ENCODE measurements around the gene SLC12A9.
A peak's percentile ranks its signal among the peaks of the same experiment; 100 is the strongest.

Gene SLC12A9

DNA sequence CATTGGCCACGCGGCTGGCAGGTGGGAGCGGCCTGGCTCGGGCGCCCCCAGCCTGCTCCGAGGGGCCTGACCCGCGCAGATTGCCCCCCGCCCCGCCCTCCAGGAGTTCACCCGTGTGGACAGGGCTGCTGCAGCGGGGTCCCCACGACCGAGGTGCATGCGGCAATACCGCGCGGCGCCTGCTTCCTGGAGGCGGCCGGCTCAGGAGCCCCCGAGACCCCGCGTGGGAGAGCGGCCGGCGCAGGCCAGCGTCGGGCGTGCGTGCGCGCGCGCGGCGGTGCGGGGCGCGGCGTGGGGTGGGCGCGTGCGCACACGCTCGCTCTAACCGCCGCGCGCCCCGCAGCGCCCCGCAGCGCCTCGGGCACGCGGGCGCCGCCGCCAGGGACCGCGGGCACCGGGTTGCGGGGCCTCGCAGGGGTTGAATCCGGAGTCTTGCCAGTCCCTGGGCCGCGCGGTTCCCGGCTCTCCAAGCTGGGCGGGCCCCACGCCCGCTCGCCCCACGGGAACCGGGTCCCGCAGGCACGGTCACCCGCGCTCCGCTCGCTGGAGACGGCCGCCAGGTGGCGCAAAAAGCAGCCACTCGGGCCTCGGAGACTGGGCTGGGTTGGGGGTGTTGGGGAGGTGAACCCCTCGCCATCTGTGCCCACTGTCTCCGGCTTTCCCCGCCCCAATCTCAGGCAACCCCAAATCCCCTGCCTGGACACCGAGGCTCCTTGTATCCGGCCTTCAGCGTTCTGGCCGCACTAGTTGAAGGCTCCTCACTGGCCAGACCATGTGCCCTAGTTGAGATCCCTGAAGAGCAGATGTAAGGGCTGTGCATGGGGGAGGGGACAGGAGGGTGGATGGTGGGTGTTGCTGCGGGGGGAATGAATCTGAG, 44.5 kb downstream of the SLC12A9 start:
- TF ChIP-seq, protein P1, sequence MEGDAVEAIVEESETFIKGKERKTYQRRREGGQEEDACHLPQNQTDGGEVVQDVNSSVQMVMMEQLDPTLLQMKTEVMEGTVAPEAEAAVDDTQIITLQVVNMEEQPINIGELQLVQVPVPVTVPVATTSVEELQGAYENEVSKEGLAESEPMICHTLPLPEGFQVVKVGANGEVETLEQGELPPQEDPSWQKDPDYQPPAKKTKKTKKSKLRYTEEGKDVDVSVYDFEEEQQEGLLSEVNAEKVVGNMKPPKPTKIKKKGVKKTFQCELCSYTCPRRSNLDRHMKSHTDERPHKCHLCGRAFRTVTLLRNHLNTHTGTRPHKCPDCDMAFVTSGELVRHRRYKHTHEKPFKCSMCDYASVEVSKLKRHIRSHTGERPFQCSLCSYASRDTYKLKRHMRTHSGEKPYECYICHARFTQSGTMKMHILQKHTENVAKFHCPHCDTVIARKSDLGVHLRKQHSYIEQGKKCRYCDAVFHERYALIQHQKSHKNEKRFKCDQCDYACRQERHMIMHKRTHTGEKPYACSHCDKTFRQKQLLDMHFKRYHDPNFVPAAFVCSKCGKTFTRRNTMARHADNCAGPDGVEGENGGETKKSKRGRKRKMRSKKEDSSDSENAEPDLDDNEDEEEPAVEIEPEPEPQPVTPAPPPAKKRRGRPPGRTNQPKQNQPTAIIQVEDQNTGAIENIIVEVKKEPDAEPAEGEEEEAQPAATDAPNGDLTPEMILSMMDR (IDR thresholded peaks at IDR 0.05; ENCODE audit: low read length, missing control alignments), result peak; percentile 56
- no peak for DNase-seq (ENCODE audit: low read depth)
- H3K4me3 ChIP-seq (replicated peaks; ENCODE audit: low read depth, low read length), result no peak overlapping the region

DNA sequence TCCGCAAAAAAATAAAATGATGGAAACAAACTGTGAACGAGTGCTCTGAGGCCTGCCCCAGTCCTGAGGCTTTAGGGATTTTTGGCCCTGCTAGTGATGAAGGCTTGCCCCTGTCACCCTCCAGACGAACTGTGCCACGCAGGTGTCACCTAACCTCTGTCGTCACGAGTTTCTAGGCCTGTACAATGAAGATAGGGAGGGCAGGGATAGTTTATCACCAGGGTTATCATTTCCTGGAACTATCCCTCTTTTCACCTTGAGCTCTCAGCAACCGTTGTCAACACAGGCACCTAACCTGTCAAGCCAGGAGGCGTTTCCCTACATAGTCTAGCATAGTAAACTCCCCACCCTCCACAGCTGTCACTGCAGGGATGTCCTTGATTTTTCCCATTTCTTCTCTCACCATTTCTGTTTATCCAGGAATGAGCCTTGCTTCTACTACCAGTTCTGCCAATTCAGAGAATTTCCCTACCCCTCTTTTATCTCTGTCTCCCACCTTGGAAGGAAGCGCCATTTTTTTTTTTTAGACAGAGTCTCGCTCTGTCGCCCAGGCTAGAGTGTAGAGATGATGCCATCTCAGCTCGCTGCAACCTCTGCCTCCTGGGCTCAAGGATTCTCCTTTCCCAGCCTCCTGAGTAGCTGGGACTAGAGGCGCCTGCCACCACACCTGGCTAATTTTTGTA, 45.4 kb downstream of the SLC12A9 start:
- no peak overlapping the region for H3K4me3 ChIP-seq (replicated peaks; ENCODE audit: low read depth, low read length)
- no peak for DNase-seq (ENCODE audit: low read depth)
- TF ChIP-seq, protein P1 (IDR thresholded peaks at IDR 0.05; ENCODE audit: low read length, missing control alignments), result no peak

DNA sequence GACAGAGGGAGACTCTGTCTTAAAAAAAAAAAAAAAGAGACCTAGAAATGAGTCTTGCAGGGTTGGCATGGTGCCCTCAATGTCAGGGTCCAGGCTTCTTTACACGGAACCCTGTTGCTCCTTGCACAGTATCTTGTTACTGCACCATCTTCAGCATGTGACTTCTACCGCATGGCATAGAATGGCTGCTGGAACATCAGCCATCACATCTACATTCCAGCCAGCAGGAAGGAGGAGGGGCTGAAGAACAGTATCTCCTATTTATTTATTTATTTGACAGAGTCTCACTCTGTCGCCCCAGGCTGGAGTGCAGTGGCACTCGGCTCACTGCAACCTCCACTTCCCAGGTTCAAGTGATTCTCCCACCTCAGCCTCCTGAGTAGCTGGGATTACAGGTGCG, 46.9 kb downstream of the SLC12A9 start:
- TF ChIP-seq, protein P1 (IDR thresholded peaks at IDR 0.05; ENCODE audit: low read length, missing control alignments), result no peak
- no peak overlapping the region for H3K4me3 ChIP-seq (replicated peaks; ENCODE audit: low read depth, low read length)
- no peak for DNase-seq (ENCODE audit: low read depth)

DNA sequence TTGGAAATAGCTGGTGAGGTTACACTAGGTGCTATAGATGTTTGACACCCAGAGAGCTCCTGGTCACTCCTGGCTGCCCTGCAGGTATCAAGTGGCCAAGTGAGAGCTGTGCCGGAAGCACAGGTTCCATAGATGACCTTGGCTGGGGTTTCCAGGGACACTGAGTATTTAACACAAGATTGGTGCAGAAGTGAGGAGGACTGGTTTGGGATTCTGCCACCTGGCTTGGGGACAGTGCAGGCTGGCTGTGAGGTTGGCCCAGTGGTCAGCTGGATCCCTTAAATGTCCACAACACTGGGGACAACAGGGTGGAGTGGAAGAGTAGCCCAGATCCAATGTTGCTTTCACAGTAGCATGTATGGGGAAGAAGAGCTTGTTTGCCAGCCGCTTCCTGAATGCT, 48.5 kb downstream of the SLC12A9 start:
- no peak overlapping the region for H3K4me3 ChIP-seq (replicated peaks; ENCODE audit: low read depth, low read length)
- TF ChIP-seq, protein P1 (IDR thresholded peaks at IDR 0.05; ENCODE audit: low read length, missing control alignments), result no peak
- DNase-seq (ENCODE audit: low read depth), result no peak

DNA sequence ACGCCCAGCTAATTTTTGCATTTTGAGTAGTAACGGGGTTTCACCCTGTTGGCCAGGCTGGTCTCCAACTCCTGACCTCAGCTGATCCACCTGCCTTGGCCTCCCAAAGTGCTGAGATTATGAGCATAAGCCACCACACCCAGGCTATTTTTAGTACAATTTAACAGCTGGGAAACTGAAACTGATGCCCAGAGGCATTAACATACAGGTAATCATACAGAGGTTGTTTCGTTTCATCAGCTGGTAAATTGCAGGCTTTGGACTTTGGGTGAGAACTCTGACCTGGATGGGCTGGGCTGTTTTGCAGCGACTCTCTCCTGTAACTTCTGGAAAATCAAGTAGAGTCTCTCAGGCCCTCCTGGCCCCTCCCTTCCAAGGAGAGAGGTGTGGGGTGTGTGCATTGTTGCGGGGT, 49.4 kb downstream of the SLC12A9 start:
- DNase-seq (ENCODE audit: low read depth), result no peak
- H3K4me3 ChIP-seq (replicated peaks; ENCODE audit: low read depth, low read length), result no peak overlapping the region
- TF ChIP-seq, protein P1 (IDR thresholded peaks at IDR 0.05; ENCODE audit: low read length, missing control alignments), result no peak

DNA sequence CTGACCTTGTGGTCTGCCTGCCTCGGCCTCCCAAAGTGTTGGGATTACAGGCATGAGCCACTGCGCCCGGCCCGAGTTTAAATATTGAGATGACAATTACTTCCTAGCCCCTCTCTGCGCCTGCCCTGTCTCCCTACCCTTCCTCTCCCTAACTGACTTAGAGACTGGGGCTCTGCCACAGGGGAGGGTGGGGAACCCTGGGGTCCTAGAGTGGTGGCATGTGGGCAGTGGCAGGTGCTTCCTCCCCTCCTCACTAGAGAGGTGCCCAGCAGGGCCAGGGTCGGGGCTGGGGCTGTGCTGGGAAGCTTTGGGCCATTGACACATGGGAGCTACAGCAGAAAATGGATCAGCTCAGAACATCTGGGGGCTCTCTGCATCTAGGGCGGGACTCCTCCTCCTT, 50.1 kb downstream of the SLC12A9 start:
- no peak for DNase-seq (ENCODE audit: low read depth)
- no peak overlapping the region for H3K4me3 ChIP-seq (replicated peaks; ENCODE audit: low read depth, low read length)
- TF ChIP-seq, protein P1 (IDR thresholded peaks at IDR 0.05; ENCODE audit: low read length, missing control alignments), result no peak
